IPS-NIHi7 (cell line): ENCODE results near the gene PTPRN2.
"Not testable (repeated sequence)": the region's sequence is repeated elsewhere in the genome, so short reads cannot be mapped to it uniquely, and the experiment has no call there.

Source experiments
- DNase-seq: peaks from one replicate; pipeline ENCODE4 v3.0.0; 2012; ENCODE audit warnings: mixed read lengths; ENCODE audit errors: extremely low spot score

PTPRN2 gene

GRCh38 chr7:158322616-158323530 lies 264.8 kb downstream of the PTPRN2 start:
- no peak for DNase-seq

- no peak for DNase-seq
Measured at GRCh38 chr7:158321936-158322615, 265.5 kb downstream of the PTPRN2 start.

GRCh38 chr7:158321056-158321700 lies 266.4 kb downstream of the PTPRN2 start:
- no peak for DNase-seq

DNA sequence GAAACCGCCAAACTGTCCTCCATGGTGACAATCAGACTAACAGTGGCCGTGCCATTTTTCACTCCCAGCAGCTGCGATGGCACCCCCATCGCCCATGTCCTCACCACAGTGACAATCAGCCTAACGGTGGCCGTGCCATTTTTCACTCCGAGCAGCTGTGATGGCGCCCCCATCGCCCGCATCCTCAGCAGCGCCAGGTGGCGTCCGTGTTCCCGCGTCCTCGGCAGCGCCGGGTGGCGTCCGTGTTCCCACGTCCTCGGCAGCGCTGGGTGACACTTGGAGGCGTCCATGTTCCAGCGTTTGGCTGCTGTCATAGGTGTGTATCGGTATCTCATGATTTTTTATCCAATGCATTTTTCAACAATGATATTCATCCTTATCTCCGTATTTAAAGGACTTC lies 267.3 kb downstream of the PTPRN2 start:
- DNase-seq: no peak

GRCh38 chr7:158318511-158318913 lies 269.1 kb downstream of the PTPRN2 start:
- no peak for DNase-seq

- no peak for DNase-seq
Measured at GRCh38 chr7:158317238-158318205, 270.1 kb downstream of the PTPRN2 start.

DNA sequence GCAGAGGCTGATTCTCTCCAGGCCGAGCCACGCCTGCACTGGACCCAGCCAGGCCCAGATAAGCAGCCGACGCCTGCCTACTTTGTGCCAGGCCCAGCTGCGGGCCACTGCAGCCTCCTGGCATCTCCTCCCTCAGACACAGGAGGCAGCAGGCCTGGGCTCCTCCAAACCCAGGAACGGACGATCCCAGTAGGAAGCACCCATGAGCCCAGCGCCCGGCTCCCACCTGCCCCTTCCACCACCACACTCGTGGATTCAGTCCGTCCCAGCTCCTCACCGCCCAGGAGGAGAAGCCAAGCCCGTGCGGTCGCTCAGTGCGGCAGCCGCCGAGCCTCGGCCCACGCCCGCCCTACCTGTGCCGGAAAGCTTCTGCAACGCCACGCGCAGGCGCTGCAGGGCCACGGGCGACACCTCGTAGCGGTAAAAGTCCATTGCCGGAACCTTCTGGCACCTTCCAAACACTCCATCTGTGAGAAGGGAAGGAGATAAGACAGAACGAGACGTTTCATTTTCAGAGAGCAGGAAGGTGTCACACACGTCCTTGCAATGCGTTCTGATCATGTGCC lies 271.1 kb downstream of the PTPRN2 start:
- no peak for DNase-seq

DNA sequence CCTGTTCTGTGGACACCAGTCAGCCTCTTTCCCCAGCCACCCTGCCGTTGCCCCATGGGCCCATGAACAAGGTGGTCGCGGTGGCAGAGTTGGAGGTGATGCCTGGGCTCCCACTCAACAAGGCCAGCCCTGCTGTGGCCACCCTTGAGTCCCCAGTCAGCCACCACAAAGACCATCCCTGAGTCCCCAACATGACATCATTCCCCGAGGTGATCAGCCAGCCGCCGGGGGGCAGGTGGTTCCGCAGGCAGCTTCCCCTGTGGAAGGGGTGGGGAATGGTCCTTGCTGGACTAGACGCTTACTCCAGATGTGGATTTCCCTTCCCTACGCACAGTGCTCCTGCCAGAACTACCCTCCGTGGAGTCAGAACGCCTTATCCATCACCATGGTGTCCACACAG lies 271.7 kb downstream of the PTPRN2 start:
- no peak for DNase-seq

DNA sequence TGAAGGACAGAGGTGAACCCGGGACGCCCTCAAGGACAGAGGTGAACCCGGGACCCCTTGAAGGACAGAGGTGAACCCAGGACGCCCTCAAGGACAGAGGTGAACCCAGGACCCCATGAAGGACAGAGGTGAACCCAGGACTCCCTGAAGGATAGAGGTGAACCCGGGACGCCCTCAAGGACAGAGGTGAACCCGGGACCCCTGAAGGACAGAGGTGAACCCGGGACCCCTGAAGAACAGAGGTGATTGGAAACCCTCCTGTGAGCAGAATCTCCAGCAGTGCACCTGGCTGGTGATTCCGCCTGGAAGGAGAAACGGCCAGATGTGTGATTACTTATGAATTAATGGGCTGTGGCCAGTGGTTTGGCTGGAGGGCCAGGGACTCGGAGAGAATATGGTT lies 272.3 kb downstream of the PTPRN2 start:
- no peak for DNase-seq

- DNase-seq: no peak
Measured at GRCh38 chr7:158314394-158314793, 273.2 kb downstream of the PTPRN2 start.

DNA sequence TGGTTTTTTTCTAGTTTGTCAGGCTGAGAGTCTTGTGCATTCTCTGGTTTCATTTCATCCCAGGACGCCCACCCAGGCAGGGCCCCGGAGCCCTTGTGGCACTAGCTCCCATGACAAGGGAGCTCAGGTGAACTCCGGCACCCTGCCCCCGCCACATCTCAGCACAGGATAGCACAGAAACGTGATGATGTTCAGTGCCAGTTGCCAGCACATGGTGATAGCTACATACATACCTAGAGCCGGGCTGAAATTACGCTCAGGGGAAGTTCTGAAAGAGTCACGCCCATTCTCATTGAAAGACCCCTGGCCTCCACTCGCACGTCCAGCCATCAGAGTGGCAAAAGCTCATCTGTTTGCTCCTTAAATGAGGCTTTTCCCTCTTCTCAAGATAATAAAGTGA lies 273.7 kb downstream of the PTPRN2 start:
- no peak for DNase-seq

- DNase-seq: no peak
Measured at GRCh38 chr7:158312789-158313188, 274.8 kb downstream of the PTPRN2 start.

GRCh38 chr7:158311791-158312190 lies 275.8 kb downstream of the PTPRN2 start:
- no peak for DNase-seq

DNA sequence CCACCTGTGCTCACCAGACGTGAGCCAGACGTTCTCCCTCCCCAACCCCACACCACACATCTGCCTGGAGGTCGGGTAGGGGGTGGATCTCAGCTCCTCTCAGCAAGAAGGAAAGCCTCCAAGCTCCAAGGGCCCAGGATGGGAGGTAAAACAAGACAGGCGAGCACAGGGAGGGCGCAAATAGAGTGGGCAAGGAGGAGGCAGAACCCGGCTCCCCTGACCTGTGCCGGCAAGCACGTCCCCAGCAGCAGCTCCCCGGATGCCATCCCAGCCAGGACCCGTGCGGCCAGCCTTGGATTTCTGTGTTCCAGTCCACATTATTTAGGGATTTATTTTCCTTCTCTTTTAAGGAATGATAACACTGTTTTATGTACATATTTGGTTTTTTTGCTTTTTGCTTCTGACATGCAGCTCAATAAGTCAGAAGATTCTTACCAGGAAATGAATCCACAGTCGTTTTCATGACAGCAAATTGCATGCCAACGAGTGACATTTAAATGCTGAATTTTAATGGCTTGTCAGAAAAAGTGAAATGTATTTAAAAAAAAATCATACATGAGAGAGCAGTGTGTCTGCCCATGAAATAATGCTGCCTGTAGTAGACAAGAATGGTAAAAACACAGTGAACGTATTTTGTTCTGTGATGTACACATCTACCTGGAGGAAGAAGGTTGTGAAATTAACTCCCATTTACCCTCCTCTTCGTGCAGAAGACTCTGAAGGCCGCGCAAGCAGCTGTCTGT lies 276.5 kb downstream of the PTPRN2 start:
- DNase-seq: no peak

DNA sequence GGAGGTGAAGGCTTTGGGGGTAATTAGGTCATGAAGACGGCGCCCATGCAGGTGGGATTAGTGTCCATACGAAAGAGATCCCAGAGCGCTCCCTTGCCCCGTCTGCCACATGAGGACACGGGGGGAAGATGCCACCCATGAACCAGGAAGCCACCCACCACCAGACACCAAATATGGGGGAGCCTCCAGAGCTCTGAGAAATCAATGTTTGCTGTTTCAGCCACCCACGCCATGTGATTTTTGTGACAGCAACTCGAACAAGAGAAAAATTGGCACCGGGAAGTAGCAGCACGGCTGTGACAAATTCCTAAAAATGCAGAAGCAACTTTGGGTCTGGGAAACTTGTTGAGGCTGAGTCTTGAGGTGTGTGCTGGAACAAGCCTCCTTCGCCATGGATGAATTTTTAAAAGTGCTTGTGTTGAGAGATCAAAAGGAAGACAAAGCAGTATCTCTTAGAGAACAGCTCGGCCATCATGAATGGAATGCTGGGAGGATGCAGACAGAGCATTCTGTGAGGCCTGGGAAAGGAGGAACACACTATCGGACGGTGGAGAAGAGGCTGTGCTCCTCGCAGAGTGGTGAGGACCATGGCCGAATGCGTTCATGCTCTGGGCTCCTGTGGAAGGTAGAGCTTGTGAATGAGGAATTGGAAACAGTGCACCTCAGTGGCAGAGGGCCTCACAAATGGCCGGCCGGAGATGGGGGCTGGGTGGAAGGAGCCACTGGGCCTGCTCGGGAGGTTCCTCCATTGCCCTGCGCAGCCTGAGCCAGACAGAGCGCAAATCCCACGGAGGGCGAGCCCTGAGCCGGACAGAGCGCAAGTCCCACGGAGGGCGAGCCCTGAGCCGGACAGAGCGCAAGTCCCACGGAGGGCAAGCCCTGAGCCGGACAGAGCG lies 277.5 kb downstream of the PTPRN2 start:
- no peak for DNase-seq

GRCh38 chr7:158308001-158308400 lies 279.6 kb downstream of the PTPRN2 start:
- DNase-seq: no peak

DNA sequence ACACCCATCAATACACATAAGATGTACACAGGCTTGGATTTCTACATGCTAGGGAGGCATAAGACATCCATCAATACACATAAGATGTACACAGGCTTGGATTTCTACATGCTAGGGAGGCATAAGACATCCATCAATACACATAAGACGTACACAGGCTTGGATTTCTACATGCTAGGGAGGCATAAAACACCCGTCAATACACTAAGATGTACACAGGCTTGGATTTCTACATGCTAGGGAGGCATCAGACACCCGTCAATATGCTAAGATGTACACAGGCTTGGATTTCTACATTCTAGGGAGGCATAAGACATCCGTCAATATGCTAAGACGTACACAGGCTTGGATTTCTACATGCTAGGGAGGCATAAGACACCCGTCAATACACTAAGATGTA lies 283.6 kb downstream of the PTPRN2 start:
- not testable (repeated sequence) for DNase-seq

DNA sequence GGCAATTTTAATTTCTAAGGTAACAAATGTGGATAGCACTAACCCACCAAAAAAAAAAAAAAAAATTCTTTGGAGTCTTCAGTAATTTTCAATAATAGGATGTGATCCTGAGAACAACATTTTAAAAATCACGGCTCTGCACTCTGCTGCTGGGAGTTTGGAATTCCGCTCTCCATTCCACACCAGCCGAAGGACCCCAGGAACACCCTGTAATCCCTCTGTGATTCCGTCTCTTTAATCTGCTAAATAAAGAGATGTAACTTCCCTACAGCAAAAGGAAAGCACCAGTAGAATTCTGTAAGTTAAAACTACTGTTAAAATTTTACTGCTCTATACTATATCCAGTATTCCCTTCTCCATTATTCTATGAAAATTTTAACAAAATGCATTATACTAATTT lies 284.5 kb downstream of the PTPRN2 start:
- no peak for DNase-seq
